ENCODE measurements around the gene TRIM14.
A peak's percentile ranks its signal among the peaks of the same experiment; 100 is the strongest.
"Not testable (repeated sequence)": the region's sequence is repeated elsewhere in the genome, so short reads cannot be mapped to it uniquely, and the experiment has no call there.

Gene TRIM14

GRCh38 chr9:98104445-98104881 lies 14.6 kb downstream of the TRIM14 start:
- no peak for DNase-seq

- DNase-seq: peak; percentile 87
These were observed 17.2 kb downstream of the TRIM14 start for GRCh38 chr9:98101868-98102273.

- DNase-seq: no peak
These were observed 17.6 kb downstream of the TRIM14 start for GRCh38 chr9:98101416-98101815.

GRCh38 chr9:98100456-98100855 lies 18.6 kb downstream of the TRIM14 start:
- DNase-seq: no peak

- no peak for DNase-seq
These were observed 19.1 kb downstream of the TRIM14 start for GRCh38 chr9:98099898-98100297.

GRCh38 chr9:98099346-98099745 lies 19.7 kb downstream of the TRIM14 start:
- no peak for DNase-seq

- DNase-seq: no peak
These were observed 21.2 kb downstream of the TRIM14 start for GRCh38 chr9:98097836-98098235.

- DNase-seq: no peak
These were observed 22.9 kb downstream of the TRIM14 start for GRCh38 chr9:98096091-98096490.

GRCh38 chr9:98095401-98095800 lies 23.6 kb downstream of the TRIM14 start:
- DNase-seq: no peak

GRCh38 chr9:98094851-98095250 lies 24.2 kb downstream of the TRIM14 start:
- DNase-seq: no peak

- no peak for DNase-seq
These were observed 24.7 kb downstream of the TRIM14 start for GRCh38 chr9:98094316-98094715.

GRCh38 chr9:98092613-98092931 lies 26.4 kb downstream of the TRIM14 start:
- DNase-seq: no peak

GRCh38 chr9:98091735-98092612 lies 27.0 kb downstream of the TRIM14 start:
- no peak for DNase-seq

GRCh38 chr9:98090674-98091073 lies 28.3 kb downstream of the TRIM14 start:
- DNase-seq: not testable (repeated sequence)

- no peak for DNase-seq
These were observed 31.3 kb downstream of the TRIM14 start for GRCh38 chr9:98087420-98088354.

GRCh38 chr9:98086461-98086860 lies 32.6 kb downstream of the TRIM14 start:
- DNase-seq: peak; percentile 59

GRCh38 chr9:98085944-98086343 lies 33.1 kb downstream of the TRIM14 start:
- DNase-seq: peak; percentile 89

- DNase-seq: no peak
These were observed 34.0 kb downstream of the TRIM14 start for GRCh38 chr9:98085058-98085457.

- DNase-seq: no peak
These were observed 34.6 kb downstream of the TRIM14 start for GRCh38 chr9:98084396-98084795.

GRCh38 chr9:98083566-98084183 lies 35.3 kb downstream of the TRIM14 start:
- DNase-seq: peak; percentile 90

- DNase-seq: peak; percentile 88
These were observed 35.9 kb downstream of the TRIM14 start for GRCh38 chr9:98083061-98083501.

GRCh38 chr9:98081477-98082219 lies 37.4 kb downstream of the TRIM14 start:
- DNase-seq: no peak

GRCh38 chr9:98080780-98081179 lies 38.2 kb downstream of the TRIM14 start:
- DNase-seq: no peak
